ENCODE measurements around the gene KLHL34. TPM values are rescaled to one million over a fixed set of nuclear protein-coding genes. Genes with fewer than 3 reads are reported as not detected.

Gene KLHL34
- total RNA-seq, 1 experiment from 2014 or later, result 0.05 TPM

DNA sequence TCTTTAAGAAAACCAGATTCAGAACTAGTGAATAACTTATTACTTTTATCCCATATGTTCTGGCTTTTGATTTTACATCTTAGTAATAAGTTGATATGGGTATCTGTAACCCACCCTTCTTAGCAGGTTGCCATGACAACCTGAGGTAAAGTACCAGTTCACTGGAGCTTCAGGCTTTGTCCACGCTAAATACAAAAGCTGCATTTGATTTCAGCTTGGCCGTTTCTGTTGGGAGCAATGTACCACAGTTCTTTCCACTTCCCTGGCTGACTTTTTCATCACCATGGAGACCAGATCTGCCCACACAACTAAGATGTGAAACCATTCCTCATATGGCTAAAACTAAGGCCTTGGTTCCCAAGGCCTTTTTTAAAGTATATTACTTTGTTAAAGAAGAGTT is 26.1 kb downstream of the KLHL34 start:
- TF ChIP-seq SIN3A (IDR thresholded peaks at IDR 0.05; ENCODE audit: borderline replicate concordance, insufficient read depth, low read depth, low read length) (no peak), TCF7L2 (IDR thresholded peaks at IDR 0.05; ENCODE audit: low read depth, low read length) (no peak), POLR2AphosphoS5 (IDR thresholded peaks at IDR 0.05; ENCODE audit: low read depth, low read length) (no peak)
- TF ChIP-seq, protein P1, sequence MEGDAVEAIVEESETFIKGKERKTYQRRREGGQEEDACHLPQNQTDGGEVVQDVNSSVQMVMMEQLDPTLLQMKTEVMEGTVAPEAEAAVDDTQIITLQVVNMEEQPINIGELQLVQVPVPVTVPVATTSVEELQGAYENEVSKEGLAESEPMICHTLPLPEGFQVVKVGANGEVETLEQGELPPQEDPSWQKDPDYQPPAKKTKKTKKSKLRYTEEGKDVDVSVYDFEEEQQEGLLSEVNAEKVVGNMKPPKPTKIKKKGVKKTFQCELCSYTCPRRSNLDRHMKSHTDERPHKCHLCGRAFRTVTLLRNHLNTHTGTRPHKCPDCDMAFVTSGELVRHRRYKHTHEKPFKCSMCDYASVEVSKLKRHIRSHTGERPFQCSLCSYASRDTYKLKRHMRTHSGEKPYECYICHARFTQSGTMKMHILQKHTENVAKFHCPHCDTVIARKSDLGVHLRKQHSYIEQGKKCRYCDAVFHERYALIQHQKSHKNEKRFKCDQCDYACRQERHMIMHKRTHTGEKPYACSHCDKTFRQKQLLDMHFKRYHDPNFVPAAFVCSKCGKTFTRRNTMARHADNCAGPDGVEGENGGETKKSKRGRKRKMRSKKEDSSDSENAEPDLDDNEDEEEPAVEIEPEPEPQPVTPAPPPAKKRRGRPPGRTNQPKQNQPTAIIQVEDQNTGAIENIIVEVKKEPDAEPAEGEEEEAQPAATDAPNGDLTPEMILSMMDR (IDR thresholded peaks at IDR 0.05), result no peak
- TF ChIP-seq, protein P2, sequence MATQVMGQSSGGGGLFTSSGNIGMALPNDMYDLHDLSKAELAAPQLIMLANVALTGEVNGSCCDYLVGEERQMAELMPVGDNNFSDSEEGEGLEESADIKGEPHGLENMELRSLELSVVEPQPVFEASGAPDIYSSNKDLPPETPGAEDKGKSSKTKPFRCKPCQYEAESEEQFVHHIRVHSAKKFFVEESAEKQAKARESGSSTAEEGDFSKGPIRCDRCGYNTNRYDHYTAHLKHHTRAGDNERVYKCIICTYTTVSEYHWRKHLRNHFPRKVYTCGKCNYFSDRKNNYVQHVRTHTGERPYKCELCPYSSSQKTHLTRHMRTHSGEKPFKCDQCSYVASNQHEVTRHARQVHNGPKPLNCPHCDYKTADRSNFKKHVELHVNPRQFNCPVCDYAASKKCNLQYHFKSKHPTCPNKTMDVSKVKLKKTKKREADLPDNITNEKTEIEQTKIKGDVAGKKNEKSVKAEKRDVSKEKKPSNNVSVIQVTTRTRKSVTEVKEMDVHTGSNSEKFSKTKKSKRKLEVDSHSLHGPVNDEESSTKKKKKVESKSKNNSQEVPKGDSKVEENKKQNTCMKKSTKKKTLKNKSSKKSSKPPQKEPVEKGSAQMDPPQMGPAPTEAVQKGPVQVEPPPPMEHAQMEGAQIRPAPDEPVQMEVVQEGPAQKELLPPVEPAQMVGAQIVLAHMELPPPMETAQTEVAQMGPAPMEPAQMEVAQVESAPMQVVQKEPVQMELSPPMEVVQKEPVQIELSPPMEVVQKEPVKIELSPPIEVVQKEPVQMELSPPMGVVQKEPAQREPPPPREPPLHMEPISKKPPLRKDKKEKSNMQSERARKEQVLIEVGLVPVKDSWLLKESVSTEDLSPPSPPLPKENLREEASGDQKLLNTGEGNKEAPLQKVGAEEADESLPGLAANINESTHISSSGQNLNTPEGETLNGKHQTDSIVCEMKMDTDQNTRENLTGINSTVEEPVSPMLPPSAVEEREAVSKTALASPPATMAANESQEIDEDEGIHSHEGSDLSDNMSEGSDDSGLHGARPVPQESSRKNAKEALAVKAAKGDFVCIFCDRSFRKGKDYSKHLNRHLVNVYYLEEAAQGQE (IDR thresholded peaks at IDR 0.05; ENCODE audit: insufficient read depth in 1 of 2, low read depth in 2 of 2, low read length in 1 of 2), result no peak
- ChIA-PET POLR2A (no interaction called here), CTCF (no interaction called here)
- no peak for ATAC-seq
- no peaks in the 10 kb centered on the region for H3K9me3 ChIP-seq (ENCODE audit: control insufficient read depth, insufficient read depth, low read depth, low read length)
- BruUV-seq (replicated peaks), result no TSS peak
- no peak overlapping the region for H3K4me3 ChIP-seq (ENCODE audit: low read depth in 2 of 2, low read length in 2 of 2)
- DNase-seq (ENCODE audit: low read depth, low spot score), result no peak
- in situ Hi-C loops (cut with HindIII; ENCODE audit: low pct_unique_long_range_greater_than_20kb, low sequenced_read_pairs), result no loop called here
- no peaks in the 10 kb centered on the region for H3K36me3 ChIP-seq (ENCODE audit: control insufficient read depth, insufficient read depth, low read length)
- no peaks in the 10 kb centered on the region for H3K4me1 ChIP-seq (ENCODE audit: control insufficient read depth, insufficient read depth, low read length)
- no peak overlapping the region for H3K27ac ChIP-seq (ENCODE audit: low read length)
- intact Hi-C loops (cut with micrococcal nuclease; ENCODE audit: unreplicated experiment), result no loop called here
- no peaks in the 10 kb centered on the region for H3K27me3 ChIP-seq (ENCODE audit: control insufficient read depth, insufficient read depth, low read length)

DNA sequence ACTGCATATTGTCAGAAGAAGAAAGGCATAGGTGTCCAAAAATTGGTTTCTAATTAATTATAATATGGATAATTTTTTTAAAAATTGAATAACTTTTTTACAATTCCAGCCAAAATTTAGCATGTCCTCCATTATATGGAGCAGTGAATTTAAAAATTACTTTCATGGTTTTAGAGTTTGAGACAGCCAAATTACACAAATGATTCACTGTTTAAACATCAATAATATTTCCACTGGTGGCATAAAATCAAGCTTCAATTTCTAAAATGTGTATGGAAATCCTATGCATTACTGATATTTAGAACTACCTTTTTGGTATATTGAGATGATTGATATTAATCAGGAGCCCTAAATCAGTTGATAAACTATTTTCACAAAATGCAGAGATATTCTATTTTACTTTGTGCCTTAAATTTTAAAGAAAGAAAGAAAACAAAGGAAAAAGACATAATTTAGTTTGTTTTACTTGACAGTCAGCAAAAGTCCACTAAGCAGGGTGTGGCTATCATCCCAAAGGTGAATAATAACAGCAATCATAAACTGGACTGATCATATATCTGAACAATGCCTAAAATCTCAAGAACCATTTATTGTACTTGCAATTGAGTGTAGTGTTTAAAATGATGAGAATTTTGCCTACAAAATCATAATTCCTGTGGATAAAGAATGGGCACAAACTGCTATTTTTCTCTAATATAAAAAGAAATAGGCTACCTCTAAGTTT is 34.2 kb downstream of the KLHL34 start:
- Histone ChIP-seq H3K27me3 (ENCODE audit: control insufficient read depth, insufficient read depth, low read length) (no peaks in the 10 kb centered on the region), H3K4me3 (ENCODE audit: low read depth in 2 of 2, low read length in 2 of 2) (no peak overlapping the region), H3K27ac (ENCODE audit: low read length) (no peak overlapping the region), H3K4me1 (ENCODE audit: control insufficient read depth, insufficient read depth, low read length) (no peaks in the 10 kb centered on the region), H3K36me3 (ENCODE audit: control insufficient read depth, insufficient read depth, low read length) (no peaks in the 10 kb centered on the region), H3K9me3 (ENCODE audit: control insufficient read depth, insufficient read depth, low read depth, low read length) (no peaks in the 10 kb centered on the region)
- in situ Hi-C loops (cut with HindIII; ENCODE audit: low pct_unique_long_range_greater_than_20kb, low sequenced_read_pairs) (no loop called here), intact Hi-C loops (cut with micrococcal nuclease; ENCODE audit: unreplicated experiment) (no loop called here)
- POLR2A ChIA-PET, result no interaction called here
- ATAC-seq, result no peak
- TF ChIP-seq, protein P2 (IDR thresholded peaks at IDR 0.05; ENCODE audit: insufficient read depth in 1 of 2, low read depth in 2 of 2, low read length in 1 of 2), result no peak
- TF ChIP-seq SIN3A (IDR thresholded peaks at IDR 0.05; ENCODE audit: borderline replicate concordance, insufficient read depth, low read depth, low read length), result no peak
- TF ChIP-seq, protein P1 (IDR thresholded peaks at IDR 0.05), result no peak
- DNase-seq (ENCODE audit: low read depth, low spot score), result no peak
- BruUV-seq (replicated peaks), result no TSS peak
- CTCF ChIA-PET, result no interaction called here

Data from Panc1 (cell line).